CD4-positive, CD25-positive, alpha-beta regulatory T cell (primary cell): Measurements from ENCODE around the gene CYB561. TPM values are rescaled to one million over a fixed set of nuclear protein-coding genes. Genes with fewer than 3 reads are reported as not detected.

Experiments
- ATAC-seq, 2 donors: fragments of 150-1000 bp; cut with Tn5 transposase; one replicate each; pipeline ENCODE4 v1.10.0; 2021; ENCODE audit warnings: low read depth in 2 of 2, moderate number of reproducible peaks in 2 of 2, moderate library complexity in 1 of 2
- DNase-seq, 3 donors: peaks; one replicate each; pipeline versions ENCODE4 v3.0.0 to v3.0.0-alpha.2; 2012 to 2022; ENCODE audit warnings: mixed read lengths in 1 of 3
- H3K27ac ChIP-seq: one replicate; pipeline ENCODE4 v1.7.0; 2013; ENCODE audit warnings: mild to moderate bottlenecking, low read length; ENCODE audit not compliant: insufficient read depth, poor library complexity, severe bottlenecking
- H3K27me3 ChIP-seq: one replicate; pipeline ENCODE4 v1.7.0; 2013; ENCODE audit warnings: low read length; ENCODE audit not compliant: control insufficient read depth, insufficient read depth
- H3K36me3 ChIP-seq: one replicate; pipeline ENCODE4 v1.7.0; 2013; ENCODE audit warnings: mild to moderate bottlenecking, low read length, moderate library complexity; ENCODE audit not compliant: control insufficient read depth, insufficient read depth
- H3K4me1 ChIP-seq: 2 replicates; pipeline ENCODE4 v1.7.0; 2013; ENCODE audit warnings: mild to moderate bottlenecking, low read length; ENCODE audit not compliant: insufficient read depth, control insufficient read depth, poor library complexity, severe bottlenecking
- H3K4me3 ChIP-seq: one replicate; pipeline ENCODE4 v1.7.0; 2013; ENCODE audit warnings: low read depth, mild to moderate bottlenecking, low read length, moderate library complexity
- H3K9me3 ChIP-seq, 2 experiments: 1 replicate in 1 of 2; 2 replicates in 1 of 2; pipeline ENCODE4 v1.7.0; 2013; ENCODE audit warnings: low read length in 2 of 2, mild to moderate bottlenecking in 1 of 2, moderate library complexity in 1 of 2; ENCODE audit not compliant: control insufficient read depth in 2 of 2
- H3K27ac Mint-ChIP-seq, 3 donors: one replicate each; pipeline ENCODE4 v1.8.0; 2020 to 2022; ENCODE audit warnings: mild to moderate bottlenecking in 3 of 3, mixed read lengths in 3 of 3, moderate library complexity in 2 of 3
- H3K27me3 Mint-ChIP-seq: one replicate; pipeline ENCODE4 v1.8.0; 2022; ENCODE audit warnings: mild to moderate bottlenecking, mixed read lengths
- H3K36me3 Mint-ChIP-seq: one replicate; pipeline ENCODE4 v1.8.0; 2020; ENCODE audit warnings: mixed read lengths
- H3K4me1 Mint-ChIP-seq, 4 donors: one replicate each; pipeline ENCODE4 v1.8.0; 2020 to 2022; ENCODE audit warnings: mixed read lengths in 4 of 4, mild to moderate bottlenecking in 1 of 4
- H3K4me3 Mint-ChIP-seq, 4 donors: one replicate each; pipeline ENCODE4 v1.8.0; 2020 to 2022; ENCODE audit warnings: mild to moderate bottlenecking in 4 of 4, mixed read lengths in 4 of 4, moderate library complexity in 3 of 4
- H3K9me3 Mint-ChIP-seq, 7 donors: one replicate each; pipeline ENCODE4 v1.8.0; 2020 to 2022; ENCODE audit warnings: mixed read lengths in 7 of 7, mild to moderate bottlenecking in 3 of 7, moderate library complexity in 2 of 7
- polyA plus RNA-seq, 4 donors: library from polyadenylated mRNA; unstranded; fragments of 300-500 nt; fragmentation: Illumina TruSeq; gene quantifications; one replicate each; pipeline ENCODE4 v1.2.3, GENCODE V29; 2021
- total RNA-seq: library from RNA; stranded (reverse); gene quantifications from one replicate; pipeline ENCODE4 v1.2.3, GENCODE V29; 2022

Gene CYB561
- total and polyA plus RNA-seq, 5 donors from 2014 or later, result 0.28 to 6.1 (median 0.97) TPM

DNA sequence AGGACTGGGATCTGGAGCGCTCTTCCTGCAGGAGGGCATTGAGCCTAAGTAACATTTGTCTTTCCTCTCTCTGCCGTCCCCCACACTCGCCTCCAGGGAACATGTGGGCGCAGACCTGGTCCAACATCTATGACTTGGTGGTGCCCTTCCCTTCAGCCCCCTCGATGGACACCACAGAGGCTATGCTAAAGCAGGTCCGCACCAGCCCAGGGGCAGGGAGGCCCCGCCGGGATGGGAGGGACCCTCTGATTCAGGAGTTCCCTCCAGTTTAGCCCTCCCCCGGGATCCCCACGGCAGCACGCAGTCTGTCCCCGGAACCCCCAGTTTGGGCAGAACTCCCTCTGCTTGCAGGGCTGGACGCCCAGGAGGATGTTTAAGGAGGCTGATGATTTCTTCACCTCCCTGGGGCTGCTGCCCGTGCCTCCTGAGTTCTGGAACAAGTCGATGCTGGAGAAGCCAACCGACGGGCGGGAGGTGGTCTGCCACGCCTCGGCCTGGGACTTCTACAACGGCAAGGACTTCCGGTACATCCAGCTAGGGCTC lies 44.8 kb upstream of the CYB561 start:
- Mint-ChIP-seq H3K27me3 (peaks cover 9% of the 10 kb centered on the region), H3K36me3 (no peaks in the 10 kb centered on the region), H3K4me3 (no peak overlapping the region), H3K27ac (no peak overlapping the region), H3K4me1 (no peaks in the 10 kb centered on the region), H3K9me3 (peaks cover 0 to 1% (median 0%) of the 10 kb centered on the region in 7 donors)
- no peak overlapping the region for H3K27ac ChIP-seq
- no peak overlapping the region for H3K4me3 ChIP-seq
- ATAC-seq (no peak), DNase-seq (no peak)
- H3K27me3 ChIP-seq, result no peaks in the 10 kb centered on the region
- H3K4me1 ChIP-seq, result no peaks in the 10 kb centered on the region
- H3K36me3 ChIP-seq, result no peaks in the 10 kb centered on the region
- H3K9me3 ChIP-seq, result no peaks in the 10 kb centered on the region

DNA sequence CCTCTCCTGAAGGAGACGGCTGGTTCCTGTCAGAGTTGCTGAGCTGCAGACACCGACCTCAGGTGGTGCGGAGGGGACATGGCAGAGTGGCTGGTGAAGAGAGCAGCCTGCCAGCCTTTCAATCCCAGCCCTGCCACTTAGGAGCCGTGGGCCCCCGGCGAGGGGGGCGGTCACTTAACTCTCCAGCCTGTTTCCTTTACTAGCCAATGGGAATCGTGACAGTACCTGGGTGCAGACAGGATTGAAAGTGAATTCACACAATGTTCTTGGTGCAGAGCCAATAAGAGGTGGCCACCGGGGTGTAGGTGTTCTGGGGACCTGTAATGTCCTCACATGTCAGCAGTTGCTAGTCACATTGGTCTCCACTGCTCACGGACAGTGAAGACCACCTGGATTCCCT lies 44.2 kb upstream of the CYB561 start:
- no peak for DNase-seq

DNA sequence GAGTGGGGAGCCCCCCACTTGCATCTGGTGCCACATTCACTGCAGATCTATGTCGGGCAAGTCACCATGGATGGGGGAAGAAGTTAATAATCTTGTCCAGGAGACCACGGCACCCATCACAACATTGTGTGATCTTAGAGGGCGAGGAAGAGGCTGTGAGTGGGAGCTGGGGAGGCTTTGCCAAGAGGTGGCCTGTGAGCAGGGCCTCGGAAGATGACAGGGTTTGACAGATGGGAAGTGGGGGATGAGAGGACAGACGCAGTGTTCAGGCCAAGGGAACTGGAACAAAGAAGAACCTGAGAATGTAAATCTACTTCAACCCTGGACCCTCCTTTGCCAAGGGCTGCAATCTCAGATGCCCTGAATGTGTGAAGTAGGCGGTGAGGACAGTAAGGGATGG lies 43.2 kb upstream of the CYB561 start:
- H3K36me3 ChIP-seq, result no peaks in the 10 kb centered on the region
- no peaks in the 10 kb centered on the region for H3K9me3 ChIP-seq
- H3K4me1 ChIP-seq, result no peaks in the 10 kb centered on the region
- no peak overlapping the region for H3K4me3 ChIP-seq
- H3K27me3 ChIP-seq, result no peaks in the 10 kb centered on the region
- Mint-ChIP-seq H3K9me3 (peaks cover 0 to 1% (median 0%) of the 10 kb centered on the region in 7 donors), H3K27me3 (peaks cover 9% of the 10 kb centered on the region), H3K27ac (no peak overlapping the region), H3K4me1 (no peaks in the 10 kb centered on the region), H3K36me3 (no peaks in the 10 kb centered on the region), H3K4me3 (no peak overlapping the region)
- DNase-seq (no peak), ATAC-seq (no peak)
- no peak overlapping the region for H3K27ac ChIP-seq

More for the DNA sequence above, 44.2 kb upstream of the CYB561 start:
- peaks cover 0 to 1% (median 0%) of the 10 kb centered on the region in 7 donors for H3K9me3 Mint-ChIP-seq
- H3K4me1 Mint-ChIP-seq, result no peaks in the 10 kb centered on the region
- no peak overlapping the region for H3K27ac ChIP-seq
- no peaks in the 10 kb centered on the region for H3K4me1 ChIP-seq
- H3K9me3 ChIP-seq, result no peaks in the 10 kb centered on the region
- H3K27ac Mint-ChIP-seq, result no peak overlapping the region
- H3K4me3 ChIP-seq, result no peak overlapping the region
- no peak overlapping the region for H3K4me3 Mint-ChIP-seq
- H3K36me3 ChIP-seq, result no peaks in the 10 kb centered on the region
- peaks cover 9% of the 10 kb centered on the region for H3K27me3 Mint-ChIP-seq
- no peaks in the 10 kb centered on the region for H3K27me3 ChIP-seq
- ATAC-seq, result no peak
- no peaks in the 10 kb centered on the region for H3K36me3 Mint-ChIP-seq

GRCh38 chr17:63488851-63489250 lies 42.7 kb upstream of the CYB561 start:
- H3K9me3 Mint-ChIP-seq, result peaks cover 0 to 1% (median 0%) of the 10 kb centered on the region in 7 donors
- no peak overlapping the region for H3K27ac Mint-ChIP-seq
- peaks cover 9% of the 10 kb centered on the region for H3K27me3 Mint-ChIP-seq
- DNase-seq, result no peak
- no peaks in the 10 kb centered on the region for H3K9me3 ChIP-seq
- no peaks in the 10 kb centered on the region for H3K4me1 ChIP-seq
- no peaks in the 10 kb centered on the region for H3K27me3 ChIP-seq
- no peak overlapping the region for H3K4me3 Mint-ChIP-seq
- no peak overlapping the region for H3K4me3 ChIP-seq
- H3K36me3 Mint-ChIP-seq, result no peaks in the 10 kb centered on the region
- H3K36me3 ChIP-seq, result no peaks in the 10 kb centered on the region
- H3K27ac ChIP-seq, result no peak overlapping the region
- H3K4me1 Mint-ChIP-seq, result no peaks in the 10 kb centered on the region
- no peak for ATAC-seq

DNA sequence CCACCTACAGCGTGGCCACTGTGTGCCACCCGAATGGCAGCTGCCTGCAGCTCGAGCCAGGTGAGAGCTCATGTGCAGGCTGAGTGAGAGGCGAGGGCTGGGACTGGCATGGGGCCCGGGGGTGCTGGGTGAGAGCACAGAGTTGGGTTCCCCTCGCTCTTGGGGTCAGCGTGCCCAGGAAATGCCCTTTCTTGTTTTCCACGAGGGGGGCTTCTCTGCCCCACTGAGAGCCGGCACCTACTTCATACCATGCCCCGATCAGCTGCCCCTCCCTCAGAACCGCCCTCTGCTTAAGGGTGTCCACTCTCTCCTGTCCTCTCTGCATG lies 40.9 kb upstream of the CYB561 start:
- no peak overlapping the region for H3K4me3 Mint-ChIP-seq
- no peak for ATAC-seq
- Histone ChIP-seq H3K27ac (no peak overlapping the region), H3K4me1 (no peaks in the 10 kb centered on the region), H3K4me3 (no peak overlapping the region), H3K9me3 (no peaks in the 10 kb centered on the region), H3K36me3 (no peaks in the 10 kb centered on the region), H3K27me3 (no peaks in the 10 kb centered on the region)
- H3K27me3 Mint-ChIP-seq, result peaks cover 13% of the 10 kb centered on the region
- H3K36me3 Mint-ChIP-seq, result no peaks in the 10 kb centered on the region
- H3K9me3 Mint-ChIP-seq, result peaks cover 0 to 1% (median 0%) of the 10 kb centered on the region in 7 donors
- DNase-seq, result no peak
- no peaks in the 10 kb centered on the region for H3K4me1 Mint-ChIP-seq
- H3K27ac Mint-ChIP-seq, result no peak overlapping the region

GRCh38 chr17:63486317-63487013 lies 40.4 kb upstream of the CYB561 start:
- H3K4me3 Mint-ChIP-seq, result no peak overlapping the region
- Histone ChIP-seq H3K4me1 (no peaks in the 10 kb centered on the region), H3K36me3 (no peaks in the 10 kb centered on the region), H3K4me3 (no peak overlapping the region), H3K27ac (no peak overlapping the region), H3K27me3 (no peaks in the 10 kb centered on the region), H3K9me3 (no peaks in the 10 kb centered on the region)
- peaks cover 0 to 1% (median 0%) of the 10 kb centered on the region in 7 donors for H3K9me3 Mint-ChIP-seq
- H3K36me3 Mint-ChIP-seq, result no peaks in the 10 kb centered on the region
- DNase-seq (no peak), ATAC-seq (no peak)
- peaks cover 13% of the 10 kb centered on the region for H3K27me3 Mint-ChIP-seq
- no peak overlapping the region for H3K27ac Mint-ChIP-seq
- H3K4me1 Mint-ChIP-seq, result no peaks in the 10 kb centered on the region

DNA sequence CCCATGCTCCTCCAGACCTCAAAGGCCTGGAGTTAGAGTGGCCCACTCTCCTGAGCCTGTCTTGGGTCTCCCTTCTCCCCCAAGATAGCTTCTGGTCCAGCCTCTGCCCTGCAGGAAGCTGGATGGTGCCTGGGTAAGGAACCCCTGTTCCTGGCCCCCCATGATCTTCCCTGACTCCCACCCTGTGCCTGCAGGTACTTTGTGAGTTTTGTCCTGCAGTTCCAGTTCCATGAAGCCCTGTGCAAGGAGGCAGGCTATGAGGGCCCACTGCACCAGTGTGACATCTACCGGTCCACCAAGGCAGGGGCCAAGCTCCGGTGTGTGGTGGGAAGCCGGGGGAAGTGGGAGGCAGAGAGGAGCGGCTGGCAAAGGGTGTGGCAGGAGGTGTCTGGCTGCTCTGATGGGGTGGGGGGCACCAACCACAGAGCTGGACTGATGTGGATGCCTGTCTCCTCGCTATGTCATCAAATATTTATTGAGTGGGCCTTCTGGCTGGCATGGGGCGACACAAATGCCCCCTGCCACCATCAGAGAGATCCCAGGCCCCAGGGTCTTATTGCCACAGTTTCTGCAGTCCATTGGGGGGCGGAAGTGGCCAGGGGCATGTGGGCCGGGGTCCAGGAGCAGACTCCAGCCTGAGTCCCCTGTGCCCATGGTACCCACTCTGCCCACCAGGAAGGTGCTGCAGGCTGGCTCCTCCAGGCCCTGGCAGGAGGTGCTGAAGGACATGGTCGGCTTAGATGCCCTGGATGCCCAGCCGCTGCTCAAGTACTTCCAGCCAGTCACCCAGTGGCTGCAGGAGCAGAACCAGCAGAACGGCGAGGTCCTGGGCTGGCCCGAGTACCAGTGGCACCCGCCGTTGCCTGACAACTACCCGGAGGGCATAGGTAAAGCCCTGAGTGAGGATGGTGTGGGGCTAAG lies 37.8 kb upstream of the CYB561 start:
- H3K27ac Mint-ChIP-seq, result no peak overlapping the region
- no peaks in the 10 kb centered on the region for H3K36me3 ChIP-seq
- H3K27me3 ChIP-seq, result no peaks in the 10 kb centered on the region
- H3K4me3 ChIP-seq, result no peak overlapping the region
- H3K36me3 Mint-ChIP-seq, result no peaks in the 10 kb centered on the region
- H3K4me1 ChIP-seq, result no peaks in the 10 kb centered on the region
- DNase-seq (no peak), ATAC-seq (no peak)
- no peak overlapping the region for H3K4me3 Mint-ChIP-seq
- H3K4me1 Mint-ChIP-seq, result peaks cover 0 to 6% (median 2%) of the 10 kb centered on the region in 4 donors
- H3K9me3 Mint-ChIP-seq, result peaks cover 0 to 1% (median 0%) of the 10 kb centered on the region in 7 donors
- no peak overlapping the region for H3K27ac ChIP-seq
- peaks cover 29% of the 10 kb centered on the region for H3K27me3 Mint-ChIP-seq
- H3K9me3 ChIP-seq, result no peaks in the 10 kb centered on the region
